WTC11 (cell line): ENCODE measurements around the gene ZNF174. TPM values are rescaled to one million over a fixed set of nuclear protein-coding genes. Genes with fewer than 3 reads are reported as not detected.

Experiments
- ATAC-seq: fragments of 200-7000 bp; cut with Tn5 transposase; 2 replicates; pipeline ENCODE4 v1.10.0; 2021; ENCODE audit warnings: mild to moderate bottlenecking, moderate library complexity
- CTCF ChIA-PET: fragments of 300-600 bp; sonication (Branson Sonifier 250); formaldehyde crosslinking; loops from one replicate; lab custom pipeline; 2021; ENCODE audit warnings: antibody characterized with exemption; lab: Charles Lee
- POLR2A ChIA-PET: fragments of 350-600 bp; sonication (Branson Sonifier 250); formaldehyde crosslinking; loops from one replicate; lab custom pipeline; 2021; ENCODE audit warnings: antibody characterized with exemption; lab: Charles Lee
- DNase-seq: peaks from one replicate; pipeline ENCODE4 v3.0.0; 2021; ENCODE audit warnings: low spot score
- H3K27ac Mint-ChIP-seq: 2 replicates; pipeline ENCODE4 v1.8.0; 2021; ENCODE audit warnings: mixed read lengths
- H3K27me3 Mint-ChIP-seq: 2 replicates; pipeline ENCODE4 v1.8.0; 2021; ENCODE audit warnings: low read depth, mild to moderate bottlenecking, moderate library complexity, mixed read lengths
- H3K36me3 Mint-ChIP-seq: 2 replicates; pipeline ENCODE4 v1.8.0; 2021; ENCODE audit warnings: mixed read lengths
- H3K4me1 Mint-ChIP-seq: 2 replicates; pipeline ENCODE4 v1.8.0; 2022; ENCODE audit warnings: mixed read lengths
- H3K4me3 Mint-ChIP-seq: 2 replicates; pipeline ENCODE4 v1.8.0; 2021; ENCODE audit warnings: mild to moderate bottlenecking, moderate library complexity, mixed read lengths
- H3K9me3 Mint-ChIP-seq: 2 replicates; pipeline ENCODE4 v1.8.0; 2021; ENCODE audit warnings: mixed read lengths
- AFF4 ChIP-seq: sonication (generic); formaldehyde crosslinking; IDR thresholded peaks from 2 replicates; pipeline ENCODE4 v1.8.1; 2023; ENCODE audit warnings: mild to moderate bottlenecking, missing genetic modification reagents, borderline replicate concordance
- ATF3 ChIP-seq: sonication (generic); formaldehyde crosslinking; conservative IDR thresholded peaks from 2 replicates; pipeline ENCODE4 v1.8.1; 2022; ENCODE audit warnings: mild to moderate bottlenecking, missing genetic modification reagents
- CREB1 ChIP-seq: sonication (generic); formaldehyde crosslinking; IDR thresholded peaks from 2 replicates; pipeline ENCODE4 v1.8.0; 2023; ENCODE audit warnings: mild to moderate bottlenecking, missing genetic modification reagents
- CREM ChIP-seq: sonication (generic); formaldehyde crosslinking; IDR thresholded peaks from 2 replicates; pipeline ENCODE4 v1.8.1; 2022; ENCODE audit warnings: mild to moderate bottlenecking, missing genetic modification reagents, moderate library complexity
- E2F5 ChIP-seq: sonication (generic); formaldehyde crosslinking; IDR thresholded peaks from 2 replicates; pipeline ENCODE4 v1.8.1; 2022; ENCODE audit warnings: mild to moderate bottlenecking, moderate library complexity, missing genetic modification reagents
- ESRRA ChIP-seq: sonication (generic); formaldehyde crosslinking; IDR thresholded peaks from 2 replicates; pipeline ENCODE4 v1.8.1; 2022; ENCODE audit warnings: mild to moderate bottlenecking, missing genetic modification reagents, borderline replicate concordance
- FOXP4 ChIP-seq: sonication (generic); formaldehyde crosslinking; IDR thresholded peaks from 2 replicates; pipeline ENCODE4 v1.8.0; 2022; ENCODE audit warnings: mild to moderate bottlenecking, missing genetic modification reagents
- IRF1 ChIP-seq: sonication (generic); formaldehyde crosslinking; IDR thresholded peaks from 2 replicates; pipeline ENCODE4 v1.8.0; 2023; ENCODE audit warnings: missing genetic modification reagents
- KAT7 ChIP-seq: sonication (generic); formaldehyde crosslinking; IDR thresholded peaks from 2 replicates; pipeline ENCODE4 v1.8.1; 2023; ENCODE audit warnings: missing genetic modification reagents, mild to moderate bottlenecking, borderline replicate concordance
- MAX ChIP-seq: sonication (generic); formaldehyde crosslinking; IDR thresholded peaks from 2 replicates; pipeline ENCODE4 v1.8.0; 2022; ENCODE audit warnings: mild to moderate bottlenecking, missing genetic modification reagents
- PRDM15 ChIP-seq: sonication (generic); formaldehyde crosslinking; IDR thresholded peaks from 2 replicates; pipeline ENCODE4 v1.8.0; 2022; ENCODE audit warnings: missing genetic modification reagents
- ZNF219 ChIP-seq: sonication (generic); formaldehyde crosslinking; IDR thresholded peaks from 2 replicates; pipeline ENCODE4 v1.8.0; 2023; ENCODE audit warnings: missing genetic modification reagents, mild to moderate bottlenecking, borderline replicate concordance
- ZNF232 ChIP-seq: sonication (generic); formaldehyde crosslinking; IDR thresholded peaks from 2 replicates; pipeline ENCODE4 v1.8.0; 2022; ENCODE audit warnings: mild to moderate bottlenecking, missing genetic modification reagents
- ZNF416 ChIP-seq: fragments of 250-450 bp; sonication (Bioruptor Pico); IDR thresholded peaks from 2 replicates; pipeline ENCODE4 v1.9.0; 2021; ENCODE audit warnings: mild to moderate bottlenecking, inconsistent platforms
- ZNF423 ChIP-seq: fragments of 250-450 bp; sonication (Bioruptor Pico); IDR thresholded peaks from 2 replicates; pipeline ENCODE4 v2.1.2; 2022; ENCODE audit warnings: mild to moderate bottlenecking, moderate library complexity
- ZNF512 ChIP-seq: sonication (generic); formaldehyde crosslinking; IDR thresholded peaks from 2 replicates; pipeline ENCODE4 v1.8.1; 2022; ENCODE audit warnings: missing genetic modification reagents, borderline replicate concordance
- total RNA-seq: library from RNA; stranded (reverse); gene quantifications from 3 replicates; pipeline ENCODE4 v1.2.3, GENCODE V29; 2021

Gene ZNF174
- total RNA-seq, 1 experiment from 2014 or later = 13.8 TPM

- ChIA-PET CTCF (no interaction called here), POLR2A (no interaction called here)
- Mint-ChIP-seq H3K27ac (no peak overlapping the region), H3K36me3 (no peaks in the 10 kb centered on the region; the same call in 1 of the 2 replicates), H3K9me3 (peaks cover 25% of the 10 kb centered on the region), H3K4me3 (no peak overlapping the region), H3K4me1 (no peaks in the 10 kb centered on the region), H3K27me3 (peaks cover 19% of the 10 kb centered on the region)
- ATAC-seq = no peak
- DNase-seq = no peak
- TF ChIP-seq ZNF416 (no peak), AFF4 (CRISPR knock-in tag) (no peak), KAT7 (no peak), ZNF512 (CRISPR knock-in tag) (no peak), E2F5 (CRISPR knock-in tag) (no peak), MAX (CRISPR knock-in tag) (no peak), FOXP4 (no peak), PRDM15 (CRISPR knock-in tag) (no peak), ESRRA (CRISPR knock-in tag) (no peak)
Observed at GRCh38 chr16:3369073-3369472, 31.9 kb upstream of the ZNF174 start.

- DNase-seq (no peak), ATAC-seq (no peak)
- Mint-ChIP-seq H3K4me1 (no peaks in the 10 kb centered on the region), H3K4me3 (no peak overlapping the region), H3K9me3 (peaks cover 64% of the 10 kb centered on the region), H3K36me3 (peaks cover 15% of the 10 kb centered on the region), H3K27me3 (peaks cover 55% of the 10 kb centered on the region), H3K27ac (no peak overlapping the region)
- CTCF ChIA-PET = no interaction called here
- POLR2A ChIA-PET = no interaction called here
- TF ChIP-seq AFF4 (CRISPR knock-in tag) (no peak), ZNF423 (no peak), CREB1 (no peak), CREM (CRISPR knock-in tag) (no peak), ZNF232 (CRISPR knock-in tag) (no peak), IRF1 (CRISPR knock-in tag) (no peak), ZNF219 (CRISPR knock-in tag) (no peak), ATF3 (no peak), KAT7 (no peak)
Observed at GRCh38 chr16:3375680-3376079, 25.3 kb upstream of the ZNF174 start.
